Liver (tissue), 9 donors: ENCODE results near the gene BRIP1. TPM values are rescaled to one million over a fixed set of nuclear protein-coding genes. Genes with fewer than 3 reads are reported as not detected.

Experiments used
- DNase-seq: peaks from one replicate; pipeline ENCODE4 v3.0.0-alpha.2; 2017; ENCODE audit warnings: low spot score
- H3K27ac ChIP-seq, 2 donors: one replicate each; pipeline ENCODE4 v1.7.0; 2013; ENCODE audit warnings: inconsistent platforms in 2 of 2, low read length in 2 of 2, control low read depth in 1 of 2, low read depth in 1 of 2, mild to moderate bottlenecking in 1 of 2
- H3K27me3 ChIP-seq, 4 donors: one replicate each; pipeline versions ENCODE4 v1.6.1 to v1.7.0; 2013; ENCODE audit warnings: low read length in 3 of 4, inconsistent platforms in 1 of 4, mild to moderate bottlenecking in 1 of 4, moderate library complexity in 1 of 4; ENCODE audit not compliant: control insufficient read depth in 4 of 4, insufficient read depth in 4 of 4
- H3K36me3 ChIP-seq, 4 donors: one replicate each; pipeline versions ENCODE4 v1.6.1 to v1.7.0; 2013; ENCODE audit warnings: low read length in 3 of 4, mild to moderate bottlenecking in 3 of 4, low read depth in 1 of 4, moderate library complexity in 1 of 4; ENCODE audit not compliant: control insufficient read depth in 4 of 4, insufficient read depth in 3 of 4
- H3K4me1 ChIP-seq, 4 donors: one replicate each; pipeline versions ENCODE4 v1.6.1 to v1.7.0; 2013; ENCODE audit warnings: low read length in 3 of 4, mild to moderate bottlenecking in 3 of 4, moderate library complexity in 1 of 4; ENCODE audit not compliant: control insufficient read depth in 4 of 4, insufficient read depth in 4 of 4
- H3K4me3 ChIP-seq, 3 donors: one replicate each; pipeline versions ENCODE4 v1.6.1 to v1.7.0; 2013; ENCODE audit warnings: low read length in 3 of 3, control low read depth in 1 of 3, low read depth in 1 of 3, mild to moderate bottlenecking in 1 of 3
- H3K9ac ChIP-seq, 2 donors: one replicate each; pipeline ENCODE4 v1.7.0; 2013; ENCODE audit warnings: low read length in 2 of 2, mild to moderate bottlenecking in 2 of 2, moderate library complexity in 2 of 2, control low read depth in 1 of 2, low read depth in 1 of 2
- H3K9me3 ChIP-seq, 4 donors: one replicate each; pipeline versions ENCODE4 v1.6.1 to v1.7.0; 2013; ENCODE audit warnings: low read length in 3 of 4; ENCODE audit not compliant: control insufficient read depth in 4 of 4
- ATF3 ChIP-seq: IDR thresholded peaks from 2 replicates; pipeline ENCODE4 v1.6.1; 2016; ENCODE audit warnings: antibody characterized with exemption
- CTCF ChIP-seq: fragments of 150-350 bp; IDR thresholded peaks from 2 replicates; pipeline ENCODE4 v1.5.1; 2017; ENCODE audit warnings: improper control_type of control experiment, low read depth, low read length; ENCODE audit not compliant: missing input control
- EGR1 ChIP-seq, 2 donors: IDR thresholded peaks; 2 replicates each; pipeline ENCODE4 v1.6.1; 2016 to 2018; ENCODE audit warnings: antibody characterized with exemption in 2 of 2, low read depth in 2 of 2
- FOXA2 ChIP-seq: IDR thresholded peaks from 2 replicates; pipeline ENCODE4 v1.6.1; 2016; ENCODE audit warnings: antibody characterized with exemption
- GABPA ChIP-seq, 2 donors: IDR thresholded peaks in 1 of 2; conservative IDR thresholded peaks in 1 of 2; 2 replicates each; pipeline ENCODE4 v1.6.1; 2016; ENCODE audit warnings: antibody characterized with exemption in 2 of 2, mild to moderate bottlenecking in 1 of 2, moderate library complexity in 1 of 2
- HNF4A ChIP-seq, 2 donors: conservative IDR thresholded peaks; 2 replicates each; pipeline ENCODE4 v1.6.1; 2016; ENCODE audit warnings: antibody characterized with exemption in 2 of 2, mild to moderate bottlenecking in 2 of 2
- MAX ChIP-seq: IDR thresholded peaks from 2 replicates; pipeline ENCODE4 v1.6.1; 2016; ENCODE audit warnings: antibody characterized with exemption
- NR2F2 ChIP-seq: IDR thresholded peaks from 2 replicates; pipeline ENCODE4 v1.6.1; 2016; ENCODE audit warnings: antibody characterized with exemption
- RAD21 ChIP-seq, 2 donors: IDR thresholded peaks; 2 replicates each; pipeline ENCODE4 v1.6.1; 2016; ENCODE audit warnings: antibody characterized with exemption in 2 of 2, mild to moderate bottlenecking in 2 of 2
- REST ChIP-seq: IDR thresholded peaks from 2 replicates; pipeline ENCODE4 v1.6.1; 2016; ENCODE audit warnings: antibody characterized with exemption, mild to moderate bottlenecking
- RXRA ChIP-seq, 2 donors: IDR thresholded peaks; 2 replicates each; pipeline ENCODE4 v1.6.1; 2017 to 2018; ENCODE audit warnings: antibody characterized with exemption in 2 of 2, mild to moderate bottlenecking in 1 of 2
- TAF1 ChIP-seq: conservative IDR thresholded peaks from 2 replicates; pipeline ENCODE4 v1.6.1; 2016; ENCODE audit warnings: antibody characterized with exemption, mild to moderate bottlenecking
- YY1 ChIP-seq: IDR thresholded peaks from 2 replicates; pipeline ENCODE4 v1.6.1; 2016; ENCODE audit warnings: antibody characterized with exemption, mild to moderate bottlenecking
- WGBS: extraction: QIAGEN DNeasy Blood & Tissue Kit; methylation state at CpG from one replicate; pipeline ENCODE4 v1.1.7; 2013; 5-methylcytosine and 5-hydroxymethylcytosine counted together
- polyA plus RNA-seq, 2 donors: library from polyadenylated mRNA; stranded (reverse) in 1 of 2; unstranded in 1 of 2; fragments of 200-250 nt in 1 of 2; fragments of >200 nt in 1 of 2; fragmentation: Nextera tagmentation in 1 of 2; extraction: Ambion mirVana in 1 of 2; gene quantifications; one replicate each; pipeline versions ENCODE4 v1.2.1 to v1.2.3, GENCODE V29; 2013 to 2015
- total RNA-seq, 2 donors: library from RNA; depleted of rRNA; stranded (reverse); fragments of >200 nt; gene quantifications; one replicate each; pipeline ENCODE4 v1.2.3, GENCODE V29; 2014
- TF ChIP-seq, protein P1 (sequence below): IDR thresholded peaks from 2 replicates; pipeline ENCODE4 v1.6.1; 2016; ENCODE audit warnings: antibody characterized with exemption
- donor health status: healthy.
- donor health status: healthy.
- donor health status: healthy.
- donor health status: healthy.
- donor health status: healthy.

Gene BRIP1
- total and polyA plus RNA-seq, 4 donors, result 0.24 to 10.3 (median 0.90) TPM

- Histone ChIP-seq H3K4me3 (no peak overlapping the region), H3K27ac (no peak overlapping the region), H3K9ac (no peak overlapping the region), H3K9me3 (no peaks in the 10 kb centered on the region), H3K36me3 (no peaks in the 10 kb centered on the region), H3K27me3 (peaks cover 0 to 4% (median 0%) of the 10 kb centered on the region in 4 donors), H3K4me1 (no peaks in the 10 kb centered on the region)
- WGBS, result 85% methylated on average over 2 of the region's 2 CpGs
- TF ChIP-seq, protein P1, sequence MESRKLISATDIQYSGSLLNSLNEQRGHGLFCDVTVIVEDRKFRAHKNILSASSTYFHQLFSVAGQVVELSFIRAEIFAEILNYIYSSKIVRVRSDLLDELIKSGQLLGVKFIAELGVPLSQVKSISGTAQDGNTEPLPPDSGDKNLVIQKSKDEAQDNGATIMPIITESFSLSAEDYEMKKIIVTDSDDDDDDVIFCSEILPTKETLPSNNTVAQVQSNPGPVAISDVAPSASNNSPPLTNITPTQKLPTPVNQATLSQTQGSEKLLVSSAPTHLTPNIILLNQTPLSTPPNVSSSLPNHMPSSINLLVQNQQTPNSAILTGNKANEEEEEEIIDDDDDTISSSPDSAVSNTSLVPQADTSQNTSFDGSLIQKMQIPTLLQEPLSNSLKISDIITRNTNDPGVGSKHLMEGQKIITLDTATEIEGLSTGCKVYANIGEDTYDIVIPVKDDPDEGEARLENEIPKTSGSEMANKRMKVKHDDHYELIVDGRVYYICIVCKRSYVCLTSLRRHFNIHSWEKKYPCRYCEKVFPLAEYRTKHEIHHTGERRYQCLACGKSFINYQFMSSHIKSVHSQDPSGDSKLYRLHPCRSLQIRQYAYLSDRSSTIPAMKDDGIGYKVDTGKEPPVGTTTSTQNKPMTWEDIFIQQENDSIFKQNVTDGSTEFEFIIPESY, result no peak
- TF ChIP-seq ATF3, result no peak
- no peak for TF ChIP-seq FOXA2
- no peak for TF ChIP-seq YY1
- no peak for TF ChIP-seq NR2F2
- TF ChIP-seq RAD21 (IDR thresholded peaks at IDR 0.05), result no peak
- TF ChIP-seq MAX, result no peak
- TF ChIP-seq CTCF, result no peak
- TF ChIP-seq HNF4A (conservative IDR thresholded peaks at IDR 0.05), result no peak
- TF ChIP-seq EGR1 (IDR thresholded peaks at IDR 0.05; ENCODE audit: low read depth in 2 of 2), result no peak
- no peak for TF ChIP-seq TAF1
- no peak for TF ChIP-seq GABPA (IDR thresholded peaks at IDR 0.05 in 1 of 2, conservative IDR thresholded peaks at IDR 0.05 in 1 of 2)
- DNase-seq, result no peak
Observed at GRCh38 chr17:61659437-61659836, 203.9 kb downstream of the BRIP1 start.

- Histone ChIP-seq H3K9ac (no peak overlapping the region), H3K4me1 (no peaks in the 10 kb centered on the region), H3K27me3 (peaks cover 0 to 4% (median 0%) of the 10 kb centered on the region in 4 donors), H3K36me3 (no peaks in the 10 kb centered on the region), H3K27ac (no peak overlapping the region), H3K4me3 (no peak overlapping the region), H3K9me3 (peaks cover 0 to 4% (median 0%) of the 10 kb centered on the region in 4 donors)
- DNase-seq, result no peak
- 91% methylated on average over 2 of the region's 2 CpGs for WGBS
- TF ChIP-seq FOXA2 (no peak), YY1 (no peak), REST (no peak), RXRA (IDR thresholded peaks at IDR 0.05) (no peak), TAF1 (no peak)
- TF ChIP-seq, protein P1, result no peak
Observed at GRCh38 chr17:61658183-61658582, 205.1 kb downstream of the BRIP1 start.
